Measurements from ENCODE around the gene PCBP3. TPM values are rescaled to one million over a fixed set of nuclear protein-coding genes. Genes with fewer than 3 reads are reported as not detected.

Gene PCBP3
- total RNA-seq, 1 experiment from 2014 or later: not detected

DNA sequence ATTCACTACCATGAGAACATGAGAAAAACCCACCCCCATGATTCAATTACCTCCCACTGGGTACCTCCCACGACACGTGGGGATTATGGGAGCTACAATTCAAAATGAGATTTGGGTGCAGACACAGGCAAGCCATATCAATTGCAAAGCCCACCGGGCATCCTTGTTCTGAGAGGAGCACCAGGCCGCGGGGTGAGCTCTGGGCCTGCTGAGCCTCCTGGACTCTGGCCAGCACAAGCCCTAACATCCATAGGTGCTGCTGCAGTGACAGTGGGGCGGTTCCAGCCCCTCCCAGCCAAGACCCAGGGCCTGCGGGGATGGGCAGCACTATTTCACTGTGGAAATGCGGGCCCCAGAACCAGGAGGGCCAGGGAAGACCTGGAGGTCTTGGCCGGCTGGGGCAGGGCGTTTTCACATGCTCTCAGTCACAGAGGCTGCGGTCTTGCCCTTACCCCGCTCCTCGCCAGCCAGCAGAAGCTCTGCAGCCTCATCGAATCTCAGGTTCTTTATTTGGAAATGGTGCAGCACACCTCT, 103.8 kb downstream of the PCBP3 start:
- TF ChIP-seq, protein P1, sequence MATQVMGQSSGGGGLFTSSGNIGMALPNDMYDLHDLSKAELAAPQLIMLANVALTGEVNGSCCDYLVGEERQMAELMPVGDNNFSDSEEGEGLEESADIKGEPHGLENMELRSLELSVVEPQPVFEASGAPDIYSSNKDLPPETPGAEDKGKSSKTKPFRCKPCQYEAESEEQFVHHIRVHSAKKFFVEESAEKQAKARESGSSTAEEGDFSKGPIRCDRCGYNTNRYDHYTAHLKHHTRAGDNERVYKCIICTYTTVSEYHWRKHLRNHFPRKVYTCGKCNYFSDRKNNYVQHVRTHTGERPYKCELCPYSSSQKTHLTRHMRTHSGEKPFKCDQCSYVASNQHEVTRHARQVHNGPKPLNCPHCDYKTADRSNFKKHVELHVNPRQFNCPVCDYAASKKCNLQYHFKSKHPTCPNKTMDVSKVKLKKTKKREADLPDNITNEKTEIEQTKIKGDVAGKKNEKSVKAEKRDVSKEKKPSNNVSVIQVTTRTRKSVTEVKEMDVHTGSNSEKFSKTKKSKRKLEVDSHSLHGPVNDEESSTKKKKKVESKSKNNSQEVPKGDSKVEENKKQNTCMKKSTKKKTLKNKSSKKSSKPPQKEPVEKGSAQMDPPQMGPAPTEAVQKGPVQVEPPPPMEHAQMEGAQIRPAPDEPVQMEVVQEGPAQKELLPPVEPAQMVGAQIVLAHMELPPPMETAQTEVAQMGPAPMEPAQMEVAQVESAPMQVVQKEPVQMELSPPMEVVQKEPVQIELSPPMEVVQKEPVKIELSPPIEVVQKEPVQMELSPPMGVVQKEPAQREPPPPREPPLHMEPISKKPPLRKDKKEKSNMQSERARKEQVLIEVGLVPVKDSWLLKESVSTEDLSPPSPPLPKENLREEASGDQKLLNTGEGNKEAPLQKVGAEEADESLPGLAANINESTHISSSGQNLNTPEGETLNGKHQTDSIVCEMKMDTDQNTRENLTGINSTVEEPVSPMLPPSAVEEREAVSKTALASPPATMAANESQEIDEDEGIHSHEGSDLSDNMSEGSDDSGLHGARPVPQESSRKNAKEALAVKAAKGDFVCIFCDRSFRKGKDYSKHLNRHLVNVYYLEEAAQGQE (IDR thresholded peaks at IDR 0.05; ENCODE audit: insufficient read depth in 1 of 2, low read depth in 2 of 2, low read length in 1 of 2): no peak
- TF ChIP-seq TCF7L2 (IDR thresholded peaks at IDR 0.05; ENCODE audit: low read depth, low read length) (no peak), SIN3A (IDR thresholded peaks at IDR 0.05; ENCODE audit: borderline replicate concordance, insufficient read depth, low read depth, low read length) (no peak), CTCF (IDR thresholded peaks at IDR 0.05) (no peak), POLR2AphosphoS5 (IDR thresholded peaks at IDR 0.05; ENCODE audit: low read depth, low read length) (no peak)
- Histone ChIP-seq H3K9me3 (ENCODE audit: control insufficient read depth, insufficient read depth, low read depth, low read length) (no peaks in the 10 kb centered on the region), H3K4me3 (ENCODE audit: low read depth in 2 of 2, low read length in 2 of 2) (no peak overlapping the region), H3K4me1 (ENCODE audit: control insufficient read depth, insufficient read depth, low read length) (no peaks in the 10 kb centered on the region), H3K36me3 (ENCODE audit: control insufficient read depth, insufficient read depth, low read length) (no peaks in the 10 kb centered on the region; the same call in 1 of the 2 replicates), H3K27ac (ENCODE audit: low read length) (no peak overlapping the region), H3K27me3 (ENCODE audit: control insufficient read depth, insufficient read depth, low read length) (no peaks in the 10 kb centered on the region)
- no TSS peak for BruUV-seq (replicated peaks)
- intact Hi-C loops (cut with micrococcal nuclease; ENCODE audit: unreplicated experiment): no loop called here
- DNase-seq (ENCODE audit: low read depth, low spot score) (no peak), ATAC-seq (no peak)
- in situ Hi-C loops (cut with HindIII; ENCODE audit: low pct_unique_long_range_greater_than_20kb, low sequenced_read_pairs): no loop called here
- ChIA-PET POLR2A (no interaction called here), CTCF (no interaction called here)

GRCh38 chr21:45747802-45748445, 104.4 kb downstream of the PCBP3 start:
- ATAC-seq (0 out of 2 replicates have a peak, but pooled peaks have one; percentile 38), DNase-seq (ENCODE audit: low read depth, low spot score) (no peak)
- no peak overlapping the region for H3K27ac ChIP-seq (ENCODE audit: low read length)
- in situ Hi-C loops (cut with HindIII; ENCODE audit: low pct_unique_long_range_greater_than_20kb, low sequenced_read_pairs) (no loop called here), intact Hi-C loops (cut with micrococcal nuclease; ENCODE audit: unreplicated experiment) (no loop called here)
- H3K9me3 ChIP-seq (ENCODE audit: control insufficient read depth, insufficient read depth, low read depth, low read length): no peaks in the 10 kb centered on the region
- ChIA-PET POLR2A (no interaction called here), CTCF (no interaction called here)
- H3K4me3 ChIP-seq (ENCODE audit: low read depth in 2 of 2, low read length in 2 of 2): no peak overlapping the region
- BruUV-seq (replicated peaks): no TSS peak
- no peaks in the 10 kb centered on the region; the same call in 1 of the 2 replicates for H3K36me3 ChIP-seq (ENCODE audit: control insufficient read depth, insufficient read depth, low read length)
- no peaks in the 10 kb centered on the region for H3K27me3 ChIP-seq (ENCODE audit: control insufficient read depth, insufficient read depth, low read length)
- TF ChIP-seq SIN3A (IDR thresholded peaks at IDR 0.05; ENCODE audit: borderline replicate concordance, insufficient read depth, low read depth, low read length) (no peak), CTCF (IDR thresholded peaks at IDR 0.05) (no peak), TCF7L2 (IDR thresholded peaks at IDR 0.05; ENCODE audit: low read depth, low read length) (no peak), POLR2AphosphoS5 (IDR thresholded peaks at IDR 0.05; ENCODE audit: low read depth, low read length) (no peak)
- TF ChIP-seq, protein P1 (IDR thresholded peaks at IDR 0.05; ENCODE audit: insufficient read depth in 1 of 2, low read depth in 2 of 2, low read length in 1 of 2): no peak
- no peaks in the 10 kb centered on the region for H3K4me1 ChIP-seq (ENCODE audit: control insufficient read depth, insufficient read depth, low read length)

Data from Panc1 (cell line).